ENCODE results near the gene FAM20B.

The FAM20B gene

DNA sequence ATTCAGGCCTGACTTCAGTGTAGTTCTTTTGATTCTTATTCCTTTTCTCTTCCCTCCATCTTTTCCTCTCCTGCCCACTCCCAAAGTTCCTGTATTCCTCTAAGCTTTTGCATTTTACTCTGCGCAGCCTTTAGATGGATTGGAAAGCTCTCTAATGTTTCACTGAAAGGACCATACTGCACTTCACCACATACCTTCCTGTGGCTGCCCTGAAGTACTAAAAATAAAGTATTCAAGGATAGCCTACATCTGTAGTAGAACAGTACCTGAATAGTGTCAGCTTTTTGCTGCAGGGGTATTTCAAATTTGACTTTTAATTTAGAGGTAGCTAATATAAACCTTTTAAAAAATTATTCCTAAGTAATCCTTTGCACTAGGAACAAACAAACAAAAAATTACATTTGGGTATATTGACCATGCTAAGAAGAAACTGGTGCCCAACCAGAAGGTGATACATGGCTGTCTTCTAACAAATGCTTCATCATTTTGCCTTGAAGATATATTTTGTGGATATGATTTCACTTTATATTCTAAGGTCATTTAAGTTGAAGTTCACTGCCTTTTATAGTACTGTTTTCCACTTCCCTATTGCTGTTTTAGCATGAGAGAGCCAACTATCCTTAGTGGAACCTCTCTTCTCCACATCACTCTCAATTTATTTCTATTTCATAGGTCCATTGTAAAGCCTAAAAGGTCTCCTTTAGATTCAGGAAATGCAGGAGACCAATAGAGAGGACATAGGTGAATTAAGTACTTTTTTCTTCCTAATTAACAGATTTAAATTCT, 22.8 kb downstream of the FAM20B start:
- DNase-seq: no peak

DNA sequence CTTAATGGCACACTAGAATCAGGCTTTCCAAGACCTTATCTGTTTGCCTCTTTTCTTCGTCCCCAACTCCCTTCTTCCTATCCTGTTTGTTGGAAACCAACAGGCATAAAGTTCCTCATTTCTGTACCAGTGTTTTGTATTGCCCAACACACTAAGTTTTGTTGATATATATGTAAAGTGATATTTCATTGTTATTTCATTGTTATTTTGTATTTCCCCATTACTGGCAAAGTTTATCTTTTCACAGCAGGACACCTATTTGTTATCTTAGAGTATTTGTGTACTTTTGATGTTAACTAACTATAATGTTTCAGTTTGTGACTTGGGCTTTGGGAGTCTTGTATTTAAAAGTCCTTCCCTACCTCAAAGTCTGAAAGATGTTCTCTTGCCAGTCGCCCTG, 27.1 kb downstream of the FAM20B start:
- no peak for DNase-seq

DNA sequence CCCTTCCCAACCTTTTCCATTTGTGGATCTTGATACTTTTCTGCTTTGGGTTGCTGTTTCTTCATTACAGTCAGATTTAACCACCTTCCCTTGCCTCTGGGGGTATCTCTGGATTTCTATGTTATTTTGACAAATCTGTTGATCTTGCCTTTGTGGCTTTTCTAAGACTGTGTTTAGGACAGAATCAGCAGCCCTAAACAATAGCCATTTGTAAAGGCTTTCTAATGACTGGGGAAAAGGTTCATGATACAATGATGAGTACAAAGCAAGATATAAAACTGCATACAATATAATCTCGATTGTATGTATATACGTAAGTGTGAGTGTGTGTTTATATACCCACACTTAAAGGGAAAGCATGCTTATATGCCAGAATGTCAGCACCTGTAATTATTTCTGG, 27.8 kb downstream of the FAM20B start:
- DNase-seq: no peak

DNA sequence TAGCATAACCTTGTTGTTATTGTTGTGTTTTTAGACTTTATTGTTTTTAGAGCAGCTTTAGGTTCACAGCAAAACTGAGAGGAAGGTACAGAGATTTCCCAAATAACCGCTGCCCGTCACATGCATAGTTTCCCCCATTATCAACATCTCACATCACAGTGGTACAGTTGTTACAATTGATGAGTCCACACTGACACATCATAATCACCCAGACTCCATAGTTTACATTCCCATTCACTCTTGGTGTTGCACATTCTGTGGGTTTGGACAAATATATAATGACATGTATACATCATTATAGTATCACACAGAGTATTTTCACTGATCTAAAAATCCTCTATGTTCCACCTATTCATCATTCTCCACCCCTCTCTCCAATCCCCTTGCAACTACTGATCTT, 30.2 kb downstream of the FAM20B start:
- no peak for DNase-seq

DNA sequence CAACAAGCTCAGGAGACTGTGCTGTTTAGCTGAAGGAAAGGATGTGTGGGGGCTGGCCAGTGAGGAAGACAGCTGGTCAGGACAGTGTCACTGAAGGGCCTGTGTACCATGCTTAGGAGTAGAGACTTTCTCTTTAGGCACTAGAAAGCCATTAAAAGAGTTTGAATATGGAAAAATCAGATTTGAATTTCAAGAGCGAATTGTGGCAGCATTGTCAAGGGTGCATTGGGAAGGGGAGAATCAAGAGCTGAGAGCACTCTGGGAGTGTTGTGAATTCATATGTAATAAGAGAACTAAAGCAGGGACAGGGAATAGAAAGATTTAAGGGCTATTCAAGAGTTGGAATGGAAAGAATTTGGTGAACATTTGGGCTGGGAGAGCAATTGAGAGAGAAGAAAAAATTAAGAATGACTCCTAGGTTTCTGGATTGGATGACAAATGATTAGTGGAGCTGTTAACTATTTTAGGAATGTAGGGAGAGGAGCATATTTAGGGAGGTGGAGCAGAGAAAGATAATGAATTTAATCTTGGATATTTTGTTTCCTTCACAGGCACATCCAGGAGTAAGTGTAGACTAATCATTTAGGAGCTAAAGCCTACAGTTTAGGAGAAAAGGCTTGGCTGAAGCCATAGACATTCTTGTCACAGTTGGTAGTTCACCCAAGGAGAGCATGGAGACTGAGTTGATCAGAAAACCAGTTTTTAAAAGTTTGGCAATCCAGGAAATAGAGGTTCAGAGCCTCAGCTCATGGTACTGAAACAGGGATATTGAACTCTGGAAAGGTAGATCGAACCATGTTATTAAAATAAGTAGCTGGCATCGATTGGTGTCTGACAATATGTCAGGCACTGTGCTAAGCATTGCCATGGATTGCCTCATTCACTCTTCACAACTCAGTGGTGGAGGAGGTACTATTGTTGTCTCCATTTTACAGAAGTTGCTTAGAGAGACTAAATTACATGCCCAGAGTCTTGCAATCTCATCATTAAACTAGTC, 33.1 kb downstream of the FAM20B start:
- no peak for DNase-seq

DNA sequence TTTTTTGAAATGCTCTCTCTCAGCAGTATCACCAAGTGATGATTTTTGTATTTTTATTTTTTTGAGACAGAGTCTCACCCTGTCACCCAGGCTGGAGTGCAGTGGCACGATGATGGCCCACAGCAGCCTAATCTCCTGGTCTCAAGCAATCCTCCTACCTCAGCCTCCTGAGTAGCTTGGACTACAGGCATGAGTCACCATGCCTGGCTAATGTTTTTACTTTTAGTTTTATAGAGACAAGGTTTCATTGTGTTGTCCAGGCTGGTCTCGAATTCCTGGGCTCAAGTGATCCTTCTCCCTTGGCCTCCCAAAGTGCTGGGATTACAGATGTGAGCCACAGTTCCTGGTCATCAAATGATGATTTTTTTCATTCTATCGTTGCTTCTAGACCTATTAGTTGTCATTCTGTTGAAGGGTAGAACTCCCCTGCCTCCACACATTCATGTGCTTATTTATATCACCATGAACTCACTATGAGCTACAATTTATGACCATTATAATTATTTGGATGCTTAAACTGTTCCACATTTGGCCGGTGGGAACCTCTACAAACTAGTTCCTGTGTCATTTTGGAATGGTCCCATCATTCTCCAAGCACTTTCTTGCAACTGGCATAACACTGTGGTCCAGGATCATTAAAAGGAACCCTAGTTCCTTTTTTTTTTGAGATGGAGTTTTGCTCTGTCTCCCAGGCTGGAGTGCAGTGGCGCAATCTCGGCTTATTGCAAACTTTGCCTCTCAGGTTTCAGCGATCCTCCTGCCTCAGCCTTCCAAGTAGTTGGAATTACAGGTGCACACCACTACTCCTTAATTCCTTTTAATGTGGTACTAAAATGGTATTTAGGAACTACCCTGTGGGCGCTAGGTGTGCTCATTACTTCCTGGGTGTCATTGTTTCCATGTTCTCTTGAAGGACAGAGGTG, 35.9 kb downstream of the FAM20B start:
- DNase-seq: no peak

DNA sequence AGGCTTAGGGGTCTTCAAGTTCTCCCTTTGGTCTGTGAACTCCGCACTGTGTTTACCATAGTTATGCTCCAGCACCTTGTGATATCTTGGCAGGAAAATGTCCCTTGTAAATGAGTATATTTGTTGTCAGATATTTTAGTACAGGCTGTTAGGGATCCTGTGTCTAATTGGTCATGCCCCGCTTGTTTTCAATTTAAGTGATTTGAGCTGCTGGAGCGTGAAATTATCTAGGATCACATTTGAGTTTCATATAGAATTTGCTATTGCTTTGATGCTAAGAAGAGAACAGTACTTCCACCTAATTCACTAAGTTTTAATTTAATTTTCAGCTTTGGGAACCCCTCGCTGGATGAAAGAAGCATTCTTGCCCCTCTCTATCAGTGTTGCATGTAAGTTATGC, 40.8 kb downstream of the FAM20B start:
- DNase-seq: no peak

DNA sequence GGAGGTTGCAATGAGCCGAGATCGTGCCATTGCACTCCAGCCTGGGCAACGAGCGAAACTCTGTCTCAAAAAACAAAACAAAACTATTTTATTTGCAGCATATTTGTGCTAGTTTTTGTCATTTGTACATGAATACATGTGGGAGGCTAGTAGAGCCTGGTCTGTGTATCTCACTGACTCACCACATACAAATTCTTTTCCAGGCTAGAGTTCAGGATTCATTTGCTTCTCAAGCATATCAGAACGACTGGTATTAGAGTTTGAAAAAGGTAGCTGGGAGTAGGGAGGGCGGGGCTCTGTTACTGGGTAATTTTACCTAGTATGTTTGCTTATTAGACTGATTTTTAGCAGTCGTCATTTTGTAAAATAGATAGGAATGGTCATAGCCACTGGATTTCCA, 51.7 kb downstream of the FAM20B start:
- no peak for DNase-seq

DNA sequence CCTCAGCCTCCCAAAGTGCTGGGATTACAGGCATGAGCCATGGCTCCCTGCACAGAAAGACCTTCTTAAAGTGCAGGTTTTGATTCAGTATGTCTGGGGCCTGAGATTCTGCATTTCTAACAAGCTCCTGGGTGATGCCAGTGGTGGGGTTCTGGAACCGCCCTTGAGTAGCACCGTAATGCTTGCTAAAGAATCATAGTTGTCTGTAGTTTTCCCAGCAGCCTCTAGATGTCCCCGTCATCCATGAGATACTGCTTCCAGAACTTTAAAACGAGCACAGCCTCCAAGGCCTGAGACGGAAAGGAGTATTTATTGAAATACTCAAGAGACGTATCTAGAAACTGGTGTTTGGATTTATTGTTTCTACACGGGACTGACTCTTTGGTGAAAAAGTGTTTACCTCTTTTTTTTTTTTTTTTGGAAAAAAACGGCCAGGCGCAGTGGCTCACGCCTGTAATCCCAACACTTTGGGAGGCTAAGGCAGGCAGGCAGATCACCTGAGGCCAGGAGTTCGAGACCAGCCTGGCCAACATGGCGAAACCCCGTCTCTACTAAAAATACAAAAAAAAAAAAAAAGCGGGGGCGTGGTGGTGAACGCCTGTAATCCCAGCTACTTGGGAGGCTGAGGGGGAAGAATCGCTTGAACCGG, 53.5 kb downstream of the FAM20B start:
- peak; percentile 85 for DNase-seq

DNA sequence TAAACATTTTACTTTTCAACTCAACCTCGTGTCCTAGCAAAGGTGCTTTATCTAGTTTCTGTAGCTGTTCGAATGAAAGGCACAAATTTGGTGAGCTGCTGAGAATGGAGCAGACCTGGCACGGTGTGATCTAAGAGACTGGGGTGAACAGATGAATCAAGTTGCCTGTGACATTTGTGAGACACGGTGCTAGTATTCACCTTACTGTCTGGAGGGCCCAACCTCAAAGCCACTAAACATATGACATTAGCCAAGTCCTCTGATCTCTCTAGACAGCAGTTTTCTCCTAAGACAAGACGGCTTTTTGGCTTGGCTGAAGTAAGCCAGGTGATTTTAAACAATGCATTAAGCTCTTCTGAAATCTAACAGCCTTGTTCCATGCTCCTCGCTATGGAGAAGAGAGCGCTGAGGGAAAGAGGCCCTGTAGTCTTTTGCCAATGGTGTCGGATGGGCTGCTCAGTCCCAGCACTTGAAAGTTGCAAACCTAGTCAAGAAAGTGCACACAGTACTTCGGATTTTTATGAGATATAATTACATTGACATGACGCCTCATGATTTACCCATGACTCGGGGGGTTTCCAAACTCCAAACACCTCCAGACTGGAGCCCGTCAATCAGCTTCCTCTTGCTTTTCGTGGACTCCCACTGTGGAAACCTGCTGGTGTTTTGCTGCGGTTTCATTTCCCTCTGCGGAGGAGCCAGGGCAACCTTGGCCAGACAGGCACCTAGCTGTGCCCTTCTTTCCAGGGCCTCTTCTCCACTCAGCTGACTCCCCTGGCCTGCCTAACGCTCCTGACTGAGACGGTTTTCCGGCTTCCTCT, 55.4 kb downstream of the FAM20B start:
- no peak for DNase-seq

DNA sequence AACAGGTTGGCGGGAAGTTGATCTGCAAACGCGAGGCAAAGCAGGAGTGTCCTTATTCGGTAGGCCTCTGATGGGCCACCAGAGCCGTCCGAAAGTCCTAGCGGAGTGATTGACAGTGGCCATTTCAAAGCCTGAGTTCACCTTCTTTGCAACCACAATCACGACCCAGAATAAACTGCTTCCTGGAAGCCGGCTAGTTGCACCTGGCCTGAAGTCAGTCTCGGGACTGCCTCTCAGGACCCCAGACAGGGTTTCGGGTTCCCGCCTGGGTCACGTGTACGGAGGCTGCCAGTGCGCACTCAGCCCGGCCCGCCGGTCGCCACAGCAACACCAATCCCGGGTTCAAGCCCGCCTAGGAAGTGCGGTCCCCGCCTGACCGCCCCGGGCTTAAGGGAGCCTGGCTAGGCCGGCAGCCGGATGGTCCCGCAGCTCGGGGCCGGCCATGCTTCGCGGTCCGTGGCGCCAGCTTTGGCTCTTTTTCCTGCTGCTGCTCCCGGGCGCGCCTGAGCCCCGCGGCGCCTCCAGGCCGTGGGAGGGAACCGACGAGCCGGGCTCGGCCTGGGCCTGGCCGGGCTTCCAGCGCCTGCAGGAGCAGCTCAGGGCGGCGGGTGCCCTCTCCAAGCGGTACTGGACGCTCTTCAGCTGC, 56.1 kb downstream of the FAM20B start, which contains the start of gene TOR3A:
TOR3A (plus strand) TSS at position 384 of the 646 bp plus-strand sequence; CDS start at position 443, 59 bp downstream.
- DNase-seq: peak; percentile 91

DNA sequence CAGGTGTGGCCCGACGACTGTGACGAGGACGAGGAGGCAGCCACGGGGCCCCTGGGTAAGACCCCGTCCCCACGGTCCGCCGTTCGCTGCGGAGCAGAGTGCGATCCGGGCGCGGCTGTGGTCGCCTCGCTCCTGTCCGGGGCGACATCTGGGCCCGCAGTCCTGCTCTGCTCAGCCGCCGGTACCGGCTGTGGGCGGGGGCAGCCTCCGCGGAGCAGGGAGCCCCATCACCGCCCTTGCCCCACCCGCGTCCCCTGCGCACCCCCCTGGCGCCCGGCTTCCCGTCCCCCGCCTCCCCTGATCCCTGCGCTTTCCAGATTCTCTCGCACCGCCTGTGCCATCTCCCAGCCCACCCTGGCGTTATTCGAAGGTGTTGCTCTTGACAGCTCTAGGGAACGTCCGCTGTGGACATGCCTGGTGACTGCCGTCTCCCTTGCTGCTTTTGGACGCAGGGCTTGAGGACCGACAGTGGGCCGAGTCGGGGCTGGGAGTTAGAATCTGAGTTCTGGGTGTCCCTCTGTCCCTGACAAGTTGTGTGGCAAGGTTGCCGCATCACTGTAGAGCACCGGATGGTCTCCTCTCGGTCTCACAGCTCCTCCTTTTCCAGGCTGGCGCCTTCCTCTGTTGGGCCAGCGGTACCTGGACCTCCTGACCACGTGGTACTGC, 56.8 kb downstream of the FAM20B start:
- DNase-seq: no peak

DNA sequence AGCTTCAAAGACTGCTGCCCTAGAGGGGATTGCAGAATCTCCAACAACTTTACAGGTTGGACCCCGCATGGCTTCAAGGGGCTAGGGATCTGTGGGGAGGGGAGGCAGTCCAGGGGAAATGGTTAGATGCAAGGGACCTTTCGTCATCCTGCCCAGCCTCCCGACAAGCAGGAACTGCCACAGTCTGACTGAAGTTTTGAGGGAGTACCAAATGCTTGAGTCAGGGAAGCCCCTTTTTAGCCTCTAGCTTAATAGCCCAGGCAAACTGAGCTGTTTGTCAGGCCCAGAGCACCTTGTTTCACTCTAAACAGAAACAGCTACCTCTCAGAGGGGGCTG, 57.3 kb downstream of the FAM20B start:
- DNase-seq: no peak

DNA sequence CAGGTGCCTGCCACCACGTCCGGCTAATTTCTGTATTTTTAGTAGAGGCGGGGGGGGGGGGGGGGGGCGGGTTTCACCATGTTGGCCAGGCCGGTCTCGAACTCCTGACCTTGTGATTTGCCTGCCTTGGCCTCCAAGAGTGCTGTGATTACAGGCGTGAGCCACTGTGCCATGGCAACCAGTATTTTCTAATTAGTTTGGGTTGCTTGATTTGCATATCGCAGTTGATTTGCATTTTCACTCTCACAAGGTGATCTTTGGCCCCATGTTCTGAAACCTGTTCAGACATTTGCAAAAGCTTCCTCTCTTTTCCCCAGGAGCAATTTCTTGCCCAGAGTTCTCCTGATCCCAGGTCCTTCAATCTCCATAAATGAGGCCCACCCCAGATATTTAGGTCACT, 57.8 kb downstream of the FAM20B start:
- DNase-seq: no peak

DNA sequence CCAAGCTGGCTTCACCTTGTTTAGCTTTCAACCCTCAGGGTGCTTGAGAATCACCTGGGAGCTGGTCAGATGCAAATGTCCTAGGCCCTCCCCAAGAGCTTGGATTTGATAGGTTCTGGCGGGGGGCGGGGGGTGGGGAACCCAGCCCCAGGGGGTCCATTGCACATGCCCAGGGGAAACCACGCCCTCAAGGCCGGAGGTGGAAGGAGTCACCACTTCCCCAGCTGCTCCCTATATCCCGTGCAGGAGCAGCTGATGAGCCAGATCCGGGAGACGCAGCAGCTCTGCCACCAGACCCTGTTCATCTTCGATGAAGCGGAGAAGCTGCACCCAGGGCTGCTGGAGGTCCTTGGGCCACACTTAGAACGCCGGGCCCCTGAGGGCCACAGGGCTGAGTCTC, 62.0 kb downstream of the FAM20B start:
- DNase-seq: no peak

DNA sequence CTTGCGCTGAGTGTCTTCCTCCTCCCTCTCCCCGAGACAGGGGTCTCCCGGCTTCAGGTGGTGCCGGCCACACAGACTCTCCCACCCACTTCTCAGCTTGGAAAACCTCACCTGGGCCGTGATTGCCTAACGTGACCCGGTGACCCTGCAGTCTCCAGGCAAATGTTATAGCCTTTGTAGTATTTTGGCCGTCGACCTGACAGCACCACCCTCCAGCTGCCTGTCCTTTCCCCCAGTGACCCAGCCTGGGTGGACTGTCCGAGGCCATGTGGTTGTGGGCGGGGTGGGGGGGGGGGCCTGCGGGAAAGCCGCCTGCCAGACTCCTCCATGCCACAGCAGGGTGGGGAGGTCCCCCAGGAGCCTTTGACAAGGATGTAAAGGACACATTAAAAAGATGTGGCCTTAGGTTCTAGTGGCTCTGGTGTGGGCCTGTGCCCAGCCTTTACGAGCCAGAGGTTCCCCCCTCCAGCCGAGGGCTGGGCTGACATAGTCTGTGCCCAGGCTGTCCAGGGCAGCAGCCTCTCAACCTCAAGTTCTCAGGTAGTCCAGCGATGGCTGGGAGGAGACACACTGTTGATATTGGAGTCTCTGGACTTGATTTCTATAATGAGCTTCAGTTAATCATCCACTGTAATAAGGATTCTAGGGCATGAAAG, 64.3 kb downstream of the FAM20B start:
- DNase-seq: no peak

DNA sequence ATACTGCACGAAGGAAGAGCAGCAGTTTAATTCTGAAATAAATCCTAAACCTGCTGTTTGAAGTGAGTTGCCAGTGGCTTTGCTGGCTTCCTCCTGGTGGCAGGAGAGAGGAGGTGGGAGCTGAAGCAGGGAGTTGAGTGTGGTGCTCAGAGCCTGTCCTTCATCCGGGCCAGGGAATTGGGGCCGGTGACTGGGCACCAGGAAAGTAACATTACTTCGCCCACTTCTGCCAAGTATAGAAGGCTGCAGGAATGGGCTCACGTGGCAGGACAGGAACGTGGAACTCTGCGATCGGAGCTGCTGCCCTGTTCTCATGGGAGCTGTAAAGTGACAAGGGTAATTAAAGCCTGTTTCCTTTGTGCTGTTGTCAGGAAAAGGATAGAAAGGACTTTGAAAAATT, 64.8 kb downstream of the FAM20B start:
- no peak for DNase-seq

DNA sequence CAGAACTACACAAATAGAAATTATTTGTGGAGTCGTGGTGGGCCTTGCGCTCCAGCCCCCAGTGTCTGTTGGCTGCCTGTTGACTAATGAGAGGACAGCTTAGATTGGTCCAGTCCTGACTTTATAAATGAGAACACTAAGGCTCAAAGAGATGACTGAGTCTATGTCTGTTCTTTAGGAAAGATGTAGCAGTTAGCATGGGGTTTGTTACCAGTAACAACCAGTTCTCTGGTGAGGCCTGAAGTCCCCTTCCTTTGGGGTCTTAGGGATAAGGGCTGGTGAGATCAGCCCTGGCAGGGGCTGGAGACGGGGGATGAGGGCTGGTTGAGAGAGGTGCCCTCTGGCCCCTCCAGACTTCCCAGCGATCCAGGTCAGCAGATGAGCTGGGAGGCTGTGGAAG, 65.2 kb downstream of the FAM20B start:
- DNase-seq: no peak

DNA sequence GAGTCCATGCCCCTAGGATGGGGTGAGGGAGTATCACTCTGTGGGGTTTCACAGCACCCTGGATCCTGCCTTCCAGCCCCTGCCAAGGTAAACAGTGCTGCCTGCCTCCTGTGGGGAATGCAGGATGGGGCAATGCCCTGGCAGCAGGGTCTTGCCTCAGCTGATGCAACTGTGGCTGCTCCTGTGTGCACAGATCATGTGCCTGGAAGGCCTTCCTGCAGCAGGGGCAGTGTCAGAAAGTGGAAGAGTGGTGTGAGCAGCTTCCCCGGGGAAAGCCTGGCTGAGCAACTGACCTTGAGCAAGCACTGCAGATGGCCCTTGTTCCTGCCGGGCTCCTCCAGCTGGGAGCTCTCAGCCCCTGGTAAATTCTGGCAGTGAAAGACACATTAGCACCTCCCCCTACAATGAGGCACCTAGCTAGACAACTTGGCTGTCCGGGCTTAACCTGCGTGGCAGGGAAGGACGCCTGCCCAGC, 66.0 kb downstream of the FAM20B start:
- DNase-seq: no peak
